H9 (cell line): ENCODE results near the gene PSMB1. TPM values are rescaled to one million over a fixed set of nuclear protein-coding genes. Genes with fewer than 3 reads are reported as not detected.

Experiments
- DNase-seq: peaks from one replicate; pipeline ENCODE4 v3.0.0-alpha.2; 2017
- H2AFZ ChIP-seq: one replicate; pipeline ENCODE4 v1.6.1; 2013; ENCODE audit warnings: mild to moderate bottlenecking, low read length, control low read depth, moderate library complexity
- H2AK5ac ChIP-seq: 2 replicates; pipeline ENCODE4 v1.6.1; 2013; ENCODE audit warnings: low read length, control low read depth, mixed read lengths; ENCODE audit not compliant: insufficient read length
- H2BK120ac ChIP-seq: one replicate; pipeline ENCODE4 v1.6.1; 2013; ENCODE audit warnings: low read depth, mild to moderate bottlenecking, low read length, control low read depth, inconsistent platforms; ENCODE audit not compliant: poor library complexity, severe bottlenecking
- H2BK12ac ChIP-seq: 2 replicates; pipeline ENCODE4 v1.6.1; 2013; ENCODE audit warnings: low read length, control low read depth, mixed read lengths, low read depth; ENCODE audit not compliant: insufficient read length
- H2BK15ac ChIP-seq: 2 replicates; pipeline ENCODE4 v1.6.1; 2013; ENCODE audit warnings: low read depth, low read length, control low read depth
- H2BK20ac ChIP-seq: one replicate; pipeline ENCODE4 v1.6.1; 2013; ENCODE audit warnings: low read depth, mild to moderate bottlenecking, low read length, control low read depth, inconsistent platforms; ENCODE audit not compliant: poor library complexity, severe bottlenecking
- H2BK5ac ChIP-seq: 2 replicates; pipeline ENCODE4 v1.6.1; 2013; ENCODE audit warnings: low read length, control low read depth, mixed read lengths; ENCODE audit not compliant: insufficient read length
- H3K14ac ChIP-seq: 2 replicates; pipeline ENCODE4 v1.6.1; 2013; ENCODE audit warnings: low read length, control low read depth; ENCODE audit not compliant: insufficient read depth
- H3K18ac ChIP-seq: 2 replicates; pipeline ENCODE4 v1.6.1; 2013; ENCODE audit warnings: low read depth, mild to moderate bottlenecking, mixed read lengths, low read length, control low read depth; ENCODE audit not compliant: insufficient read length
- H3K23ac ChIP-seq: 2 replicates; pipeline ENCODE4 v1.6.1; 2013; ENCODE audit warnings: low read length, control low read depth, mixed read lengths, low read depth; ENCODE audit not compliant: insufficient read length
- H3K23me2 ChIP-seq: 2 replicates; pipeline ENCODE4 v1.6.1; 2013; ENCODE audit warnings: low read depth, mild to moderate bottlenecking, mixed read lengths, low read length, control low read depth; ENCODE audit not compliant: insufficient read length, poor library complexity, severe bottlenecking
- H3K27ac ChIP-seq: 2 replicates; pipeline ENCODE4 v1.5.1; 2013; ENCODE audit warnings: low read length, control low read depth, mixed read lengths, low read depth; ENCODE audit not compliant: insufficient read length
- H3K27me3 ChIP-seq: 2 replicates; pipeline ENCODE4 v1.6.1; 2013; ENCODE audit warnings: low read length, control low read depth, inconsistent platforms; ENCODE audit not compliant: insufficient read depth
- H3K4ac ChIP-seq: 2 replicates; pipeline ENCODE4 v1.6.1; 2013; ENCODE audit warnings: low read depth, mild to moderate bottlenecking, control low read depth, inconsistent platforms, low read length, moderate library complexity
- H3K4me1 ChIP-seq: 2 replicates; pipeline ENCODE4 v1.6.1; 2013; ENCODE audit warnings: low read length, control low read depth, inconsistent platforms; ENCODE audit not compliant: insufficient read depth
- H3K4me2 ChIP-seq: 2 replicates; pipeline ENCODE4 v1.6.1; 2013; ENCODE audit warnings: low read length, control low read depth, mixed read lengths; ENCODE audit not compliant: insufficient read length, insufficient read depth
- H3K56ac ChIP-seq: 2 replicates; pipeline ENCODE4 v1.6.1; 2013; ENCODE audit warnings: low read depth, mild to moderate bottlenecking, mixed read lengths, low read length, control low read depth; ENCODE audit not compliant: insufficient read length
- H3K79me1 ChIP-seq: 2 replicates; pipeline ENCODE4 v1.6.1; 2013; ENCODE audit warnings: low read depth, mild to moderate bottlenecking, moderate library complexity, low read length, control low read depth, inconsistent platforms; ENCODE audit not compliant: insufficient read depth, poor library complexity, severe bottlenecking
- H3K79me2 ChIP-seq: 2 replicates; pipeline ENCODE4 v1.6.1; 2013; ENCODE audit warnings: low read length, control low read depth, inconsistent platforms; ENCODE audit not compliant: insufficient read depth
- H3K9ac ChIP-seq: 2 replicates; pipeline ENCODE4 v1.6.1; 2013; ENCODE audit warnings: low read length, control low read depth, mixed read lengths; ENCODE audit not compliant: insufficient read length; ENCODE audit errors: extremely low read depth
- H3K9me3 ChIP-seq: one replicate; pipeline ENCODE4 v1.6.1; 2013; ENCODE audit warnings: low read depth, low read length, inconsistent platforms; ENCODE audit not compliant: control insufficient read depth
- H3T11ph ChIP-seq: one replicate; pipeline ENCODE4 v1.6.1; 2013; ENCODE audit warnings: mild to moderate bottlenecking, low read length, control low read depth, inconsistent platforms
- H4K20me1 ChIP-seq: one replicate; pipeline ENCODE4 v1.6.1; 2013; ENCODE audit not compliant: control insufficient read depth, insufficient read length, insufficient read depth
- H4K5ac ChIP-seq: 2 replicates; pipeline ENCODE4 v1.6.1; 2013; ENCODE audit warnings: low read depth, mild to moderate bottlenecking, mixed read lengths, low read length, control low read depth; ENCODE audit not compliant: insufficient read length
- H4K8ac ChIP-seq: replicated peaks from 2 replicates; pipeline ENCODE4 v1.6.1; 2013; ENCODE audit warnings: low read length, control low read depth, mixed read lengths, low read depth; ENCODE audit not compliant: insufficient read length
- H4K91ac ChIP-seq: 2 replicates; pipeline ENCODE4 v1.6.1; 2013; ENCODE audit warnings: low read depth, mild to moderate bottlenecking, moderate library complexity, mixed read lengths, low read length, control low read depth; ENCODE audit not compliant: insufficient read length
- H3K27ac Mint-ChIP-seq, 3 experiments: 2 replicates in 2 of 3; 3 replicates in 1 of 3; pipeline ENCODE4 v1.8.0; 2020 to 2021; ENCODE audit warnings: mixed read lengths in 3 of 3, mild to moderate bottlenecking in 1 of 3, moderate library complexity in 1 of 3
- H3K27me3 Mint-ChIP-seq: 2 replicates; pipeline ENCODE4 v1.8.0; 2021; ENCODE audit warnings: low read depth, mild to moderate bottlenecking, moderate library complexity, mixed read lengths
- H3K36me3 Mint-ChIP-seq, 3 experiments: 2 replicates in 2 of 3; 3 replicates in 1 of 3; pipeline ENCODE4 v1.8.0; 2020 to 2021; ENCODE audit warnings: low read depth in 3 of 3, mixed read lengths in 3 of 3; ENCODE audit not compliant: insufficient read depth in 1 of 3
- H3K4me1 Mint-ChIP-seq, 2 experiments: 2 replicates each; pipeline ENCODE4 v1.8.0; 2020; ENCODE audit warnings: mixed read lengths in 2 of 2
- H3K4me3 Mint-ChIP-seq, 2 experiments: 2 replicates in 1 of 2; 3 replicates in 1 of 2; pipeline ENCODE4 v1.8.0; 2020 to 2021; ENCODE audit warnings: mild to moderate bottlenecking in 2 of 2, mixed read lengths in 2 of 2, moderate library complexity in 1 of 2
- H3K9me3 Mint-ChIP-seq, 2 experiments: 2 replicates in 1 of 2; 3 replicates in 1 of 2; pipeline ENCODE4 v1.8.0; 2020; ENCODE audit warnings: mild to moderate bottlenecking in 2 of 2, mixed read lengths in 2 of 2, moderate library complexity in 1 of 2
- WGBS: extraction: QIAGEN DNeasy Blood & Tissue Kit; methylation state at CpG from one replicate; pipeline ENCODE4 v1.1.7; 2013; ENCODE audit warnings: missing lambda C conversion rate, low lambda C conversion rate, mixed read lengths; ENCODE audit not compliant: insufficient read length; ENCODE audit errors: extremely low coverage; 5-methylcytosine and 5-hydroxymethylcytosine counted together
- total RNA-seq: library from RNA; stranded (reverse); gene quantifications from 2 replicates; pipeline ENCODE4 v1.2.1, GENCODE V29; 2021
- TF ChIP-seq, protein P1 (sequence below): fragments of 200-600 bp; sonication (generic); conservative IDR thresholded peaks from 3 replicates; pipeline ENCODE4 v1.8.0; 2021; ENCODE audit warnings: antibody characterized with exemption, mild to moderate bottlenecking

PSMB1 gene
- total RNA-seq, 1 experiment from 2014 or later: 245 TPM

- WGBS: no CpG with 5 or more reads among the region's 20 CpGs
- no peaks in the 10 kb centered on the region for H3K23me2 ChIP-seq
- no peak overlapping the region for H3T11ph ChIP-seq
- Mint-ChIP-seq H3K36me3 (peaks cover 0 to 8% (median 0%) of the 10 kb centered on the region in 3 experiments; a peak in 2 of 7 replicates), H3K4me1 (no peaks in the 10 kb centered on the region), H3K27ac (no peak overlapping the region), H3K9me3 (peaks cover 0 to 7% of the 10 kb centered on the region in 2 experiments; a peak in 3 of 5 replicates), H3K4me3 (no peak overlapping the region), H3K27me3 (peaks cover 16% of the 10 kb centered on the region)
- DNase-seq: no peak
- no peaks in the 10 kb centered on the region for H3K4me1 ChIP-seq
- H3K4ac ChIP-seq: no peak overlapping the region
- no peak overlapping the region for H2BK12ac ChIP-seq
- H4K20me1 ChIP-seq: no peaks in the 10 kb centered on the region
- no peaks in the 10 kb centered on the region for H3K79me1 ChIP-seq
- H2AK5ac ChIP-seq: no peak overlapping the region
- H3K79me2 ChIP-seq: no peaks in the 10 kb centered on the region
- no peak overlapping the region for H3K23ac ChIP-seq
- no peak overlapping the region for H2BK120ac ChIP-seq
- H2BK20ac ChIP-seq: no peak overlapping the region
- no peak overlapping the region for H3K9ac ChIP-seq
- H3K27me3 ChIP-seq: no peaks in the 10 kb centered on the region; the same call in 1 of the 2 replicates
- H4K91ac ChIP-seq: no peak overlapping the region
- H3K14ac ChIP-seq: 0 out of 2 replicates have a peak overlapping the region, but pooled peaks have one; percentile 49
- no peak overlapping the region for H3K56ac ChIP-seq
- no peak overlapping the region for H2BK15ac ChIP-seq
- peak overlapping the region; percentile 11 for H3K18ac ChIP-seq
- H3K9me3 ChIP-seq: no peaks in the 10 kb centered on the region
- H2AFZ ChIP-seq: no peak overlapping the region
- no peak overlapping the region for H3K4me2 ChIP-seq
- no peak overlapping the region for H3K27ac ChIP-seq
- H4K5ac ChIP-seq: no peak overlapping the region
- TF ChIP-seq, protein P1, sequence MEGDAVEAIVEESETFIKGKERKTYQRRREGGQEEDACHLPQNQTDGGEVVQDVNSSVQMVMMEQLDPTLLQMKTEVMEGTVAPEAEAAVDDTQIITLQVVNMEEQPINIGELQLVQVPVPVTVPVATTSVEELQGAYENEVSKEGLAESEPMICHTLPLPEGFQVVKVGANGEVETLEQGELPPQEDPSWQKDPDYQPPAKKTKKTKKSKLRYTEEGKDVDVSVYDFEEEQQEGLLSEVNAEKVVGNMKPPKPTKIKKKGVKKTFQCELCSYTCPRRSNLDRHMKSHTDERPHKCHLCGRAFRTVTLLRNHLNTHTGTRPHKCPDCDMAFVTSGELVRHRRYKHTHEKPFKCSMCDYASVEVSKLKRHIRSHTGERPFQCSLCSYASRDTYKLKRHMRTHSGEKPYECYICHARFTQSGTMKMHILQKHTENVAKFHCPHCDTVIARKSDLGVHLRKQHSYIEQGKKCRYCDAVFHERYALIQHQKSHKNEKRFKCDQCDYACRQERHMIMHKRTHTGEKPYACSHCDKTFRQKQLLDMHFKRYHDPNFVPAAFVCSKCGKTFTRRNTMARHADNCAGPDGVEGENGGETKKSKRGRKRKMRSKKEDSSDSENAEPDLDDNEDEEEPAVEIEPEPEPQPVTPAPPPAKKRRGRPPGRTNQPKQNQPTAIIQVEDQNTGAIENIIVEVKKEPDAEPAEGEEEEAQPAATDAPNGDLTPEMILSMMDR: no peak
- no peak overlapping the region for H2BK5ac ChIP-seq
- no peak overlapping the region for H4K8ac ChIP-seq
Observed at GRCh38 chr6:170510631-170511030, 42.5 kb downstream of the PSMB1 start.
